ENCODE data around the gene NEIL3. TPM values are rescaled to one million over a fixed set of nuclear protein-coding genes. Genes with fewer than 3 reads are reported as not detected.

NEIL3 gene
- total and polyA plus RNA-seq, 2 donors (not counting 1 experiment from before 2014, with no cell fraction given): 0.15 TPM; not detected in 1

- H3K27ac Mint-ChIP-seq: no peak overlapping the region
- POLR2A ChIA-PET: no interaction called here
Observed at GRCh38 chr4:177391287-177391686, 81.6 kb downstream of the NEIL3 start.

GRCh38 chr4:177391953-177392352 is 82.3 kb downstream of the NEIL3 start:
- CTCF ChIA-PET: no interaction called here
- Mint-ChIP-seq H3K9me3 (ENCODE audit: insufficient read depth) (no peaks in the 10 kb centered on the region), H3K4me1 (no peaks in the 10 kb centered on the region), H3K27ac (no peak overlapping the region), H3K27me3 (peaks cover 9% of the 10 kb centered on the region), H3K4me3 (no peak overlapping the region)
- no peaks in the 10 kb centered on the region for H4K20me1 ChIP-seq (ENCODE audit: control insufficient read depth, insufficient read depth, low read length, poor library complexity, severe bottlenecking)
- TF ChIP-seq CTCF (IDR thresholded peaks at IDR 0.05) (no peak), EZH2 (IDR thresholded peaks at IDR 0.05; ENCODE audit: borderline replicate concordance, insufficient read depth, low read depth, low read length, poor library complexity, severe bottlenecking) (no peak)
- POLR2A ChIA-PET: no interaction called here
- H3K4me3 ChIP-seq (ENCODE audit: control extremely low read depth in 1 of 5, extremely low read depth in 1 of 5, insufficient read depth in 1 of 5, low read depth in 2 of 5, low read length in 4 of 5): no peak overlapping the region
- H3K27me3 ChIP-seq (replicated peaks in 1 of 4; ENCODE audit: control extremely low read depth in 1 of 4, control insufficient read depth in 3 of 4, insufficient read depth in 4 of 4, low read length in 3 of 4): peaks cover 0 to 3% (median 0%) of the 10 kb centered on the region in 4 experiments
- no peak overlapping the region for H3K27ac ChIP-seq (ENCODE audit: low read length in 2 of 2)
- DNase-seq: no peak
- H3K36me3 ChIP-seq (replicated peaks in 1 of 2; ENCODE audit: control extremely low read depth in 1 of 2, control insufficient read depth in 1 of 2, extremely low read depth in 1 of 2, insufficient read depth in 2 of 2, low read length in 1 of 2): no peaks in the 10 kb centered on the region
- H3K79me2 ChIP-seq (ENCODE audit: control insufficient read depth, insufficient read depth, low read length): no peaks in the 10 kb centered on the region
- WGBS (ENCODE audit: insufficient coverage): no CpG with 5 or more reads among the region's 6 CpGs
- ATAC-seq (ENCODE audit: low read depth): no peak
- intact Hi-C loops (cut with micrococcal nuclease): no loop called here
- no peak overlapping the region for H3K9ac ChIP-seq (ENCODE audit: low read length)
- H3K9me3 ChIP-seq (ENCODE audit: control extremely low read depth in 1 of 3, control insufficient read depth in 2 of 3, insufficient read depth in 1 of 3, low read length in 2 of 3): no peaks in the 10 kb centered on the region
- H3K4me2 ChIP-seq (replicated peaks; ENCODE audit: low read depth, low read length, poor library complexity, severe bottlenecking): no peak overlapping the region
- no peak overlapping the region for H2AFZ ChIP-seq (ENCODE audit: insufficient read depth, low read depth, low read length, poor library complexity, severe bottlenecking)
- no peaks in the 10 kb centered on the region for H3K4me1 ChIP-seq (ENCODE audit: control insufficient read depth in 2 of 2, insufficient read depth in 2 of 2, low read length in 2 of 2)

More at GRCh38 chr4:177391287-177391686, 81.6 kb downstream of the NEIL3 start:
- no peak for ATAC-seq (ENCODE audit: low read depth)
- no peak for DNase-seq
- Histone ChIP-seq H3K9me3 (ENCODE audit: control extremely low read depth in 1 of 3, control insufficient read depth in 2 of 3, insufficient read depth in 1 of 3, low read length in 2 of 3) (no peaks in the 10 kb centered on the region), H3K27me3 (replicated peaks in 1 of 4; ENCODE audit: control extremely low read depth in 1 of 4, control insufficient read depth in 3 of 4, insufficient read depth in 4 of 4, low read length in 3 of 4) (peaks cover 0 to 3% (median 0%) of the 10 kb centered on the region in 4 experiments), H3K36me3 (replicated peaks in 1 of 2; ENCODE audit: control extremely low read depth in 1 of 2, control insufficient read depth in 1 of 2, extremely low read depth in 1 of 2, insufficient read depth in 2 of 2, low read length in 1 of 2) (no peaks in the 10 kb centered on the region), H3K4me3 (ENCODE audit: control extremely low read depth in 1 of 5, extremely low read depth in 1 of 5, insufficient read depth in 1 of 5, low read depth in 2 of 5, low read length in 4 of 5) (no peak overlapping the region), H2AFZ (ENCODE audit: insufficient read depth, low read depth, low read length, poor library complexity, severe bottlenecking) (no peak overlapping the region), H3K4me2 (replicated peaks; ENCODE audit: low read depth, low read length, poor library complexity, severe bottlenecking) (no peak overlapping the region), H3K79me2 (ENCODE audit: control insufficient read depth, insufficient read depth, low read length) (no peaks in the 10 kb centered on the region), H3K9ac (ENCODE audit: low read length) (no peak overlapping the region), H4K20me1 (ENCODE audit: control insufficient read depth, insufficient read depth, low read length, poor library complexity, severe bottlenecking) (no peaks in the 10 kb centered on the region), H3K27ac (ENCODE audit: low read length in 2 of 2) (no peak overlapping the region), H3K4me1 (ENCODE audit: control insufficient read depth in 2 of 2, insufficient read depth in 2 of 2, low read length in 2 of 2) (no peaks in the 10 kb centered on the region)
- H3K9me3 Mint-ChIP-seq (ENCODE audit: insufficient read depth): no peaks in the 10 kb centered on the region
- CTCF ChIA-PET: interaction anchor here (0.8 kb wide), 1 partner anchor 53 kb away, joined by 5 read pairs; no protein-coding TSS in a partner anchor
- TF ChIP-seq EZH2 (IDR thresholded peaks at IDR 0.05; ENCODE audit: borderline replicate concordance, insufficient read depth, low read depth, low read length, poor library complexity, severe bottlenecking) (no peak), CTCF (IDR thresholded peaks at IDR 0.05) (no peak)
- peaks cover 9% of the 10 kb centered on the region for H3K27me3 Mint-ChIP-seq
- H3K4me1 Mint-ChIP-seq: no peaks in the 10 kb centered on the region
- no peak overlapping the region for H3K4me3 Mint-ChIP-seq
- 100% methylated on average over 1 of the region's 3 CpGs for WGBS (ENCODE audit: insufficient coverage)
- intact Hi-C loops (cut with micrococcal nuclease): no loop called here
